Activated T-cell treated with anti-CD3 and anti-CD28 coated beads, Interleukin-2, amount 50 U/mL, for 72 hours (primary cell): Measurements from ENCODE around the gene SNX2. TPM values are rescaled to one million over a fixed set of nuclear protein-coding genes. Genes with fewer than 3 reads are reported as not detected.

Experiments used
- ATAC-seq, 2 donors: fragments of 150-1000 bp; cut with Tn5 transposase; replicated peaks in 1 of 2; 2 replicates each; pipeline ENCODE4 v1.10.0; 2021; ENCODE audit warnings: moderate library complexity in 2 of 2, mild to moderate bottlenecking in 1 of 2
- DNase-seq, 2 donors: peaks; one replicate each; pipeline ENCODE4 v3.0.0; 2021 to 2022; ENCODE audit warnings: mixed read lengths in 1 of 2
- H3K27ac Mint-ChIP-seq: one replicate; pipeline ENCODE4 v1.8.0; 2022; ENCODE audit warnings: mild to moderate bottlenecking, moderate library complexity, mixed read lengths
- H3K27me3 Mint-ChIP-seq: one replicate; pipeline ENCODE4 v1.8.0; 2022; ENCODE audit warnings: low read depth, mixed read lengths
- H3K36me3 Mint-ChIP-seq, 2 donors: one replicate each; pipeline ENCODE4 v1.8.0; 2022; ENCODE audit warnings: mixed read lengths in 2 of 2, mild to moderate bottlenecking in 1 of 2; ENCODE audit not compliant: insufficient read depth in 2 of 2
- H3K4me1 Mint-ChIP-seq: one replicate; pipeline ENCODE4 v1.8.0; 2022; ENCODE audit warnings: low read depth, mixed read lengths
- H3K4me3 Mint-ChIP-seq, 2 donors: one replicate each; pipeline ENCODE4 v1.8.0; 2022; ENCODE audit warnings: mild to moderate bottlenecking in 2 of 2, mixed read lengths in 2 of 2, moderate library complexity in 2 of 2
- H3K9me3 Mint-ChIP-seq, 2 donors: one replicate each; pipeline ENCODE4 v1.8.0; 2022; ENCODE audit warnings: mixed read lengths in 2 of 2
- total RNA-seq, 2 donors: library from RNA; stranded (reverse); gene quantifications; one replicate each; pipeline ENCODE4 v1.2.3, GENCODE V29; 2022

Gene SNX2
- 10 to 100 TPM; 38.2 to 40.8 TPM for total RNA-seq

DNA sequence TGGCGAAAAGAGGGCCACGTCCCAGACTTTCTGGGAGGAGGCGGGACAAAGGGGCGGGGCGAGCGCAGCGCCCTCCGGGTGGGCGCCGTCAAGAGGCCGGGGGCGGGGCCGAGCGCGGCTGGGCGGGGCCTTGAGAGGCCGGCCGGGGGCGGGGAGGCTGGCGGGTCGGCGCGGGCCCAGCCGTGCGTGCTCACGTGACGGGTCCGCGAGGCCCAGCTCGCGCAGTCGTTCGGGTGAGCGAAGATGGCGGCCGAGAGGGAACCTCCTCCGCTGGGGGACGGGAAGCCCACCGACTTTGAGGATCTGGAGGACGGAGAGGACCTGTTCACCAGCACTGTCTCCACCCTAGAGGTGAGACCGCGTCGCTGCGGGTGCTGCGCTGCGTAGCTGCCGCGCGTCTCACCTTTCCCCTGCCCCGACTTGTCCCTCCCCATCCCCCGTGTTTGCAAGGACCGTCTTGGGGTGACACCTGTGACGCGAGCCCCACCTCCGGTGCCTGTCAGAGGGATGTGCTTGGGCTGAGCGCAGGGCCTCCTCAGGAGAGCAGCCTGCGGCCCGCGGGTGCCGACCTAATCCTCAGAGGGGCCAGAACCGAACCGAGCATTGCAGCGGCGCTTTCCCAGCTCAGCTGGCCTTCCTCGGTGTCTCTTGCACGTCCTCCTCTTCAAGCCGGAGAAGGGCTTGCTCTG, at the start of gene SNX2:
Gene SNX2, plus strand, starts transcription at position 220 of the 689 bp plus-strand sequence. Its CDS starts 24 bp downstream, at position 244.
- Mint-ChIP-seq H3K4me1 (peaks cover 27% of the 10 kb centered on the region), H3K27me3 (peaks cover 6% of the 10 kb centered on the region), H3K27ac (peak within 1 kb of the TSS; percentile 96), H3K4me3 (peak within 1 kb of the TSS; percentile 94 to 97), H3K36me3 (peaks cover 2 to 5% of the 10 kb centered on the region in 2 donors), H3K9me3 (no peaks in the 10 kb centered on the region)
- DNase-seq: peak; percentile 92 to 95
- peak; percentile 93 to 94 for ATAC-seq

GRCh38 chr5:122727112-122727541, 47.8 kb upstream of the SNX2 start:
- Mint-ChIP-seq H3K4me3 (no peak overlapping the region), H3K4me1 (peaks cover 10% of the 10 kb centered on the region), H3K36me3 (no peaks in the 10 kb centered on the region), H3K9me3 (peaks cover 0 to 2% of the 10 kb centered on the region in 2 donors), H3K27me3 (peaks cover 19% of the 10 kb centered on the region), H3K27ac (no peak overlapping the region)
- no peak for DNase-seq
- peak in 1 of 2 donors; percentile 19 for ATAC-seq

GRCh38 chr5:122730037-122730436, 44.8 kb upstream of the SNX2 start:
- no peaks in the 10 kb centered on the region for H3K36me3 Mint-ChIP-seq
- no peak for ATAC-seq
- peaks cover 0 to 2% of the 10 kb centered on the region in 2 donors for H3K9me3 Mint-ChIP-seq
- H3K27ac Mint-ChIP-seq: no peak overlapping the region
- H3K27me3 Mint-ChIP-seq: peaks cover 18% of the 10 kb centered on the region
- H3K4me3 Mint-ChIP-seq: no peak overlapping the region
- DNase-seq: no peak
- no peaks in the 10 kb centered on the region for H3K4me1 Mint-ChIP-seq

GRCh38 chr5:122730456-122730855, 44.4 kb upstream of the SNX2 start:
- Mint-ChIP-seq H3K4me3 (no peak overlapping the region), H3K27me3 (peaks cover 20% of the 10 kb centered on the region), H3K4me1 (no peaks in the 10 kb centered on the region), H3K9me3 (peaks cover 2 to 3% of the 10 kb centered on the region in 2 donors), H3K27ac (no peak overlapping the region), H3K36me3 (no peaks in the 10 kb centered on the region)
- ATAC-seq (no peak), DNase-seq (no peak)

DNA sequence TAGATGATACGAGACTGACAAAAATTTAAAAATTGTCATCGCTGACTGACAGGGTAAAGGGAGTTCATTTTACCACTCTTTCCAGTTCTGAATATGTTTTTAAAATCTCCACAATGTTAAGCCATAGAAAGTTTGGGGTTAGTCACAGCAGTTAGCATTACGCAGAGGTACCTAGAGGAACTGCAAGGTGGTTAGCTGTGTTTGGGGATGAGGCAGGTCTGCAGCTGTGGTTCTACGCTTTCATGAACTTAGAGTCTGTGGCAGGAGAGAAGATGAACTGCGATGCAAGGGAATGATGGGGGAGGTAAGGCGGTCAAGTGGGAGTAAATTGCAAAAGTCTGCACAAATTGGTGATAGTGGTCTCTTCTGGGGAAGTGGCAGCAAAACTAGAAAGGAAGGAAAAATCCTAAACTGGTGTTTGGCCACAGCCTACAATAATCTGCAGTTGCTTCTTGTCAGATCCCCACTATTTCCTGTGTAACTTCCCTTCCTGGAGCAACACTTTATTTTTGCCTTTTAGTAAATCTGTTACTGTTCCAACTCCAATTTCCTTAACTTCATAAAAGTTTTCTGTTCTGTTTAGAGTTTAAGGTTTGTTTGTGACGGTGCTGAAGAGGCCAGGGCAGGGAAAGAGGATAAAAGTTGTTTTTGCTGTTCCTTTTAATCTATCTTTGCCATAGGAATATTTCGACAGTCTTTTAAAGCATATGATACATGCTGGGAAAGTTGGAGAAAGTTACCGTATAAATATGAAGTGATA, 38.6 kb upstream of the SNX2 start:
- H3K9me3 Mint-ChIP-seq: peaks cover 0 to 5% of the 10 kb centered on the region in 2 donors
- no peak overlapping the region for H3K27ac Mint-ChIP-seq
- DNase-seq (no peak), ATAC-seq (peak in 1 of 2 donors; percentile 53)
- no peak overlapping the region for H3K4me3 Mint-ChIP-seq
- no peaks in the 10 kb centered on the region for H3K36me3 Mint-ChIP-seq
- no peaks in the 10 kb centered on the region for H3K4me1 Mint-ChIP-seq
- peaks cover 22% of the 10 kb centered on the region for H3K27me3 Mint-ChIP-seq

- DNase-seq: no peak
- Mint-ChIP-seq H3K4me1 (no peaks in the 10 kb centered on the region), H3K4me3 (no peak overlapping the region), H3K9me3 (peaks cover 0 to 5% of the 10 kb centered on the region in 2 donors), H3K36me3 (no peaks in the 10 kb centered on the region), H3K27ac (no peak overlapping the region), H3K27me3 (peaks cover 21% of the 10 kb centered on the region)
- peak; percentile 27 to 66 for ATAC-seq
These were observed 36.8 kb upstream of the SNX2 start for GRCh38 chr5:122738088-122738487.

GRCh38 chr5:122741681-122742080, 33.2 kb upstream of the SNX2 start:
- Mint-ChIP-seq H3K9me3 (no peaks in the 10 kb centered on the region), H3K27ac (no peak overlapping the region), H3K4me1 (no peaks in the 10 kb centered on the region), H3K36me3 (no peaks in the 10 kb centered on the region), H3K27me3 (peaks cover 6% of the 10 kb centered on the region), H3K4me3 (no peak overlapping the region)
- ATAC-seq (no peak), DNase-seq (no peak)

GRCh38 chr5:122743261-122743660, 31.6 kb upstream of the SNX2 start:
- H3K4me1 Mint-ChIP-seq: no peaks in the 10 kb centered on the region
- no peaks in the 10 kb centered on the region for H3K9me3 Mint-ChIP-seq
- H3K36me3 Mint-ChIP-seq: no peaks in the 10 kb centered on the region
- ATAC-seq (no peak), DNase-seq (no peak)
- no peak overlapping the region for H3K4me3 Mint-ChIP-seq
- no peak overlapping the region for H3K27ac Mint-ChIP-seq
- H3K27me3 Mint-ChIP-seq: peaks cover 6% of the 10 kb centered on the region

GRCh38 chr5:122745597-122745996, 29.3 kb upstream of the SNX2 start:
- Mint-ChIP-seq H3K27me3 (peaks cover 5% of the 10 kb centered on the region), H3K27ac (no peak overlapping the region), H3K36me3 (no peaks in the 10 kb centered on the region), H3K4me3 (no peak overlapping the region), H3K4me1 (no peaks in the 10 kb centered on the region), H3K9me3 (no peaks in the 10 kb centered on the region)
- ATAC-seq (no peak), DNase-seq (no peak)

DNA sequence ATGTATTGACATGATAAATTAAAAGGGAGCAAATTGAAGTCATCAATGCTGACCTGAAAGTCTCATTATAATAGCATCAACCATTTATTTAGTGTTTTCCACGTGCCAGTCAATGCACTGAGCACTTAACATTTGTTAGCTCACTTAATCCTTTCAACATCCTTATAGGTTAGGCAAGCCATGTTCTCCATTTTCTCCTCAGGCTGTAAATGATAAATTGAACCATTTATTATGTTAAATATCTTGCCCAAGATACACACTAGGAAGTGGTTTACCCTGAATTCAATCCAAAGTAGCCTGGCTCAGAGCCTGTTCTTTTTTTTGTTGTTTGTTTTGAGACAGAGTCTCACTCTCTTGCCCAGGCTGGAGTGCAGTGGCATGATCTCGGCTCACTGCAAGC, 25.0 kb upstream of the SNX2 start:
- H3K27ac Mint-ChIP-seq: no peak overlapping the region
- no peak overlapping the region for H3K4me3 Mint-ChIP-seq
- no peaks in the 10 kb centered on the region for H3K9me3 Mint-ChIP-seq
- peaks cover 23% of the 10 kb centered on the region for H3K27me3 Mint-ChIP-seq
- no peaks in the 10 kb centered on the region for H3K4me1 Mint-ChIP-seq
- no peak for DNase-seq
- ATAC-seq: no peak
- H3K36me3 Mint-ChIP-seq: no peaks in the 10 kb centered on the region

- no peak for DNase-seq
- Mint-ChIP-seq H3K9me3 (no peaks in the 10 kb centered on the region), H3K4me1 (peaks cover 10% of the 10 kb centered on the region), H3K4me3 (no peak overlapping the region), H3K27me3 (peaks cover 23% of the 10 kb centered on the region), H3K36me3 (no peaks in the 10 kb centered on the region), H3K27ac (no peak overlapping the region)
- no peak for ATAC-seq
These were observed 23.5 kb upstream of the SNX2 start for GRCh38 chr5:122751293-122751782.

- DNase-seq (no peak), ATAC-seq (no peak)
- H3K4me1 Mint-ChIP-seq: peaks cover 24% of the 10 kb centered on the region
- H3K27ac Mint-ChIP-seq: no peak overlapping the region
- no peaks in the 10 kb centered on the region for H3K9me3 Mint-ChIP-seq
- no peak overlapping the region for H3K4me3 Mint-ChIP-seq
- peaks cover 23% of the 10 kb centered on the region for H3K27me3 Mint-ChIP-seq
- H3K36me3 Mint-ChIP-seq: no peaks in the 10 kb centered on the region
These were observed 21.4 kb upstream of the SNX2 start for GRCh38 chr5:122753500-122753899.

DNA sequence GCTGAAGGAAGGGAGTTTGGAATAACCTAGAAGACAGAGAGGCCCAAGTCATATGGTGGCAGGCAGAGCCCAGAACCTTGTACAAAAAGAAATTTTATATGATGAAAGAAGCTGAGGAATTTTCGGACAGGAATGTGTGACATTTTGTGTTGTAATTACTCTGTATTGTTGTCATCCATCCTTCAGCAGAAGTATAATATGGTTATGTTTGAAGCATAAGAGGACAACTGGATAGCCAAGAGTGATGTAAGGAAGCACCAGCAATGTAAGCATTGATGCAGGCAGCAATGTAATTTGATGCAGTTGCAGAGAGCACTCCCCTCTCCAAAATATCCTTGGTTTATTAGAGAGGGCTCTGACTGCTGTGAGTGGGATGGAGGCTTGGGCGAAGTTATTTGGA, 19.1 kb upstream of the SNX2 start:
- ATAC-seq (peak in 1 of 2 donors; percentile 12), DNase-seq (no peak)
- H3K27ac Mint-ChIP-seq: peak overlapping the region; percentile 84
- H3K36me3 Mint-ChIP-seq: no peaks in the 10 kb centered on the region
- peaks cover 22% of the 10 kb centered on the region for H3K27me3 Mint-ChIP-seq
- H3K9me3 Mint-ChIP-seq: peaks cover 0 to 2% of the 10 kb centered on the region in 2 donors
- peaks cover 24% of the 10 kb centered on the region for H3K4me1 Mint-ChIP-seq
- peak overlapping the region; percentile 18 to 59 for H3K4me3 Mint-ChIP-seq
